Astrocyte (in vitro differentiated cells and primary cell): ENCODE measurements around the gene ARHGAP25. TPM values are rescaled to one million over a fixed set of nuclear protein-coding genes. Genes with fewer than 3 reads are reported as not detected.

ENCODE experiments used
- DNase-seq: peaks from one replicate; pipeline ENCODE4 v3.0.0-alpha.2; 2010; ENCODE audit warnings: low read depth
- FAIRE-seq: peaks from 2 replicates; lab custom pipeline; 2011; peaks lifted over from hg19 to GRCh38; lab: Jason Lieb, UNC
- H2AFZ ChIP-seq: 2 replicates; pipeline ENCODE4 v1.6.0; 2012; ENCODE audit warnings: low read depth, low read length, inconsistent platforms
- H3K27ac ChIP-seq: 2 replicates; pipeline ENCODE4 v1.5.1; 2011; ENCODE audit warnings: low read depth, low read length, inconsistent platforms
- H3K27me3 ChIP-seq: 2 replicates; pipeline ENCODE4 v1.6.0; 2011; ENCODE audit warnings: low read length, inconsistent platforms; ENCODE audit not compliant: insufficient read depth
- H3K36me3 ChIP-seq: 2 replicates; pipeline ENCODE4 v1.5.1; 2011; ENCODE audit warnings: low read length, inconsistent platforms; ENCODE audit not compliant: insufficient read depth
- H3K4me1 ChIP-seq: 2 replicates; pipeline ENCODE4 v1.5.1; 2011; ENCODE audit warnings: low read length, inconsistent platforms; ENCODE audit not compliant: insufficient read depth
- H3K4me2 ChIP-seq: 2 replicates; pipeline ENCODE4 v1.6.0; 2012; ENCODE audit warnings: low read length, inconsistent platforms
- H3K4me3 ChIP-seq: 2 replicates; pipeline ENCODE4 v1.5.1; 2011; ENCODE audit warnings: low read depth, mild to moderate bottlenecking, low read length, inconsistent platforms; ENCODE audit not compliant: insufficient read depth
- H3K79me2 ChIP-seq: 2 replicates; pipeline ENCODE4 v1.6.0; 2012; ENCODE audit warnings: mild to moderate bottlenecking, low read length, inconsistent platforms; ENCODE audit not compliant: insufficient read depth
- H3K9ac ChIP-seq: 2 replicates; pipeline ENCODE4 v1.6.0; 2012; ENCODE audit warnings: mild to moderate bottlenecking, low read length, inconsistent platforms
- H3K9me3 ChIP-seq: 2 replicates; pipeline ENCODE4 v1.5.1; 2012; ENCODE audit warnings: low read depth, mild to moderate bottlenecking, low read length, inconsistent platforms; ENCODE audit not compliant: insufficient read depth
- H4K20me1 ChIP-seq: 2 replicates; pipeline ENCODE4 v1.6.0; 2012; ENCODE audit warnings: low read length, inconsistent platforms; ENCODE audit not compliant: insufficient read depth
- H3K27ac Mint-ChIP-seq: one replicate; pipeline ENCODE4 v1.8.0; 2021; ENCODE audit warnings: mild to moderate bottlenecking, mixed read lengths; ENCODE audit not compliant: unreplicated experiment
- H3K27me3 Mint-ChIP-seq: one replicate; pipeline ENCODE4 v1.8.0; 2021; ENCODE audit warnings: low read depth, mixed read lengths; ENCODE audit not compliant: unreplicated experiment
- H3K36me3 Mint-ChIP-seq: one replicate; pipeline ENCODE4 v1.8.0; 2021; ENCODE audit warnings: low read depth, mixed read lengths; ENCODE audit not compliant: unreplicated experiment
- H3K4me1 Mint-ChIP-seq: one replicate; pipeline ENCODE4 v1.8.0; 2021; ENCODE audit warnings: low read depth, mixed read lengths; ENCODE audit not compliant: unreplicated experiment
- H3K4me3 Mint-ChIP-seq: one replicate; pipeline ENCODE4 v1.8.0; 2021; ENCODE audit warnings: mild to moderate bottlenecking, moderate library complexity, mixed read lengths; ENCODE audit not compliant: unreplicated experiment
- H3K9me3 Mint-ChIP-seq: one replicate; pipeline ENCODE4 v1.8.0; 2021; ENCODE audit warnings: mild to moderate bottlenecking, mixed read lengths; ENCODE audit not compliant: unreplicated experiment
- CTCF ChIP-seq: IDR thresholded peaks from 2 replicates; pipeline ENCODE4 v1.5.1; 2011; ENCODE audit warnings: low read depth, mild to moderate bottlenecking, inconsistent platforms, low read length, moderate library complexity; ENCODE audit not compliant: insufficient read depth
- EZH2 ChIP-seq: IDR thresholded peaks from 2 replicates; pipeline ENCODE4 v1.6.1; 2012; ENCODE audit warnings: mild to moderate bottlenecking, low read length, inconsistent platforms; ENCODE audit not compliant: insufficient read depth
- total RNA-seq: library from RNA; stranded (reverse); gene quantifications from 2 replicates; pipeline ENCODE4 v1.2.1, GENCODE V29; 2021

The ARHGAP25 gene
- total RNA-seq, 1 donor from 2014 or later = 0.30 TPM

GRCh38 chr2:68762665-68763064 lies 28.1 kb downstream of the ARHGAP25 start:
- H3K4me2 ChIP-seq = no peak overlapping the region
- no peak overlapping the region for H3K9ac ChIP-seq
- H3K9me3 ChIP-seq = no peaks in the 10 kb centered on the region
- DNase-seq = peak; percentile 84
- peaks cover 48% of the 10 kb centered on the region for H3K4me1 Mint-ChIP-seq
- no peak overlapping the region for H3K4me3 Mint-ChIP-seq
- H3K4me1 ChIP-seq = peaks cover 11% of the 10 kb centered on the region
- no peaks in the 10 kb centered on the region for H3K36me3 Mint-ChIP-seq
- H3K36me3 ChIP-seq = no peaks in the 10 kb centered on the region
- no peaks in the 10 kb centered on the region for H3K79me2 ChIP-seq
- H4K20me1 ChIP-seq = no peaks in the 10 kb centered on the region
- peaks cover 2% of the 10 kb centered on the region for H3K27me3 Mint-ChIP-seq
- H3K4me3 ChIP-seq = no peak overlapping the region
- no peak overlapping the region for H2AFZ ChIP-seq
- no peak for FAIRE-seq
- no peak for TF ChIP-seq EZH2
- TF ChIP-seq CTCF = no peak
- no peaks in the 10 kb centered on the region for H3K9me3 Mint-ChIP-seq
- H3K27ac ChIP-seq = no peak overlapping the region
- H3K27me3 ChIP-seq = no peaks in the 10 kb centered on the region
- H3K27ac Mint-ChIP-seq = peak overlapping the region; percentile 79

GRCh38 chr2:68764041-68764805 lies 29.6 kb downstream of the ARHGAP25 start:
- Histone ChIP-seq H3K79me2 (no peaks in the 10 kb centered on the region), H3K4me2 (peak overlapping the region; percentile 8), H3K4me3 (no peak overlapping the region), H2AFZ (no peak overlapping the region), H3K4me1 (peaks cover 11% of the 10 kb centered on the region), H3K27me3 (no peaks in the 10 kb centered on the region), H3K9ac (no peak overlapping the region), H3K27ac (no peak overlapping the region), H3K36me3 (no peaks in the 10 kb centered on the region), H3K9me3 (no peaks in the 10 kb centered on the region), H4K20me1 (no peaks in the 10 kb centered on the region)
- no peak for FAIRE-seq
- TF ChIP-seq EZH2 (no peak), CTCF (no peak)
- Mint-ChIP-seq H3K27ac (peak overlapping the region; percentile 30), H3K4me3 (no peak overlapping the region), H3K27me3 (peaks cover 2% of the 10 kb centered on the region), H3K36me3 (no peaks in the 10 kb centered on the region), H3K9me3 (no peaks in the 10 kb centered on the region), H3K4me1 (peaks cover 48% of the 10 kb centered on the region)
- DNase-seq = peak; percentile 63

GRCh38 chr2:68764806-68765311 lies 30.2 kb downstream of the ARHGAP25 start:
- no peak for TF ChIP-seq EZH2
- TF ChIP-seq CTCF = no peak
- Histone ChIP-seq H2AFZ (peak overlapping the region; percentile 22), H3K9me3 (no peaks in the 10 kb centered on the region), H3K36me3 (no peaks in the 10 kb centered on the region), H3K27me3 (no peaks in the 10 kb centered on the region), H3K27ac (no peak overlapping the region), H3K4me1 (peaks cover 16% of the 10 kb centered on the region), H4K20me1 (no peaks in the 10 kb centered on the region), H3K9ac (no peak overlapping the region), H3K79me2 (no peaks in the 10 kb centered on the region), H3K4me3 (no peak overlapping the region), H3K4me2 (peak overlapping the region; percentile 8)
- H3K9me3 Mint-ChIP-seq = no peaks in the 10 kb centered on the region
- H3K27ac Mint-ChIP-seq = peak overlapping the region; percentile 10
- no peaks in the 10 kb centered on the region for H3K27me3 Mint-ChIP-seq
- FAIRE-seq (no peak), DNase-seq (peak; percentile 94)
- H3K4me1 Mint-ChIP-seq = peaks cover 54% of the 10 kb centered on the region
- peak overlapping the region; percentile 50 for H3K4me3 Mint-ChIP-seq
- no peaks in the 10 kb centered on the region for H3K36me3 Mint-ChIP-seq
